ENCODE results near the gene ATXN7.

Gene ATXN7

GRCh38 chr3:63845215-63845614 is 18.5 kb upstream of the ATXN7 start:
- Histone ChIP-seq H3K27me3 (ENCODE audit: insufficient read depth, low read length) (no peaks in the 10 kb centered on the region), H3K9me3 (ENCODE audit: insufficient read depth, low read depth, low read length) (no peaks in the 10 kb centered on the region), H3K4me3 (ENCODE audit: low read length) (no peak overlapping the region), H3K4me1 (ENCODE audit: insufficient read depth, low read length) (peaks cover 19% of the 10 kb centered on the region; the same call in 1 of the 2 replicates), H3K36me3 (ENCODE audit: insufficient read depth, low read depth, low read length) (no peaks in the 10 kb centered on the region), H3K9ac (ENCODE audit: low read depth, low read length) (no peak overlapping the region), H3K27ac (ENCODE audit: low read length) (no peak overlapping the region)

GRCh38 chr3:63847718-63848450 is 15.8 kb upstream of the ATXN7 start:
- no peaks in the 10 kb centered on the region for H3K27me3 ChIP-seq (ENCODE audit: insufficient read depth, low read length)
- H3K4me3 ChIP-seq (ENCODE audit: low read length) = 0 out of 2 replicates have a peak overlapping the region, but pooled peaks have one; percentile 13
- H3K9me3 ChIP-seq (ENCODE audit: insufficient read depth, low read depth, low read length) = no peaks in the 10 kb centered on the region
- H3K9ac ChIP-seq (ENCODE audit: low read depth, low read length) = 0 out of 2 replicates have a peak overlapping the region, but pooled peaks have one; percentile 3
- H3K4me1 ChIP-seq (ENCODE audit: insufficient read depth, low read length) = peaks cover 19% of the 10 kb centered on the region; the same call in 1 of the 2 replicates
- H3K36me3 ChIP-seq (ENCODE audit: insufficient read depth, low read depth, low read length) = no peaks in the 10 kb centered on the region
- H3K27ac ChIP-seq (ENCODE audit: low read length) = no peak overlapping the region

- no peak overlapping the region for H3K4me3 ChIP-seq (ENCODE audit: low read length)
Observed at GRCh38 chr3:63849175-63849574, 14.5 kb upstream of the ATXN7 start.

GRCh38 chr3:63851287-63851686 is 12.4 kb upstream of the ATXN7 start:
- Histone ChIP-seq H3K27me3 (ENCODE audit: insufficient read depth, low read length) (no peaks in the 10 kb centered on the region), H3K9ac (ENCODE audit: low read depth, low read length) (no peak overlapping the region), H3K36me3 (ENCODE audit: insufficient read depth, low read depth, low read length) (no peaks in the 10 kb centered on the region)

More at GRCh38 chr3:63849175-63849574, 14.5 kb upstream of the ATXN7 start:
- H3K9ac ChIP-seq (ENCODE audit: low read depth, low read length) = no peak overlapping the region
- no peak overlapping the region for H3K27ac ChIP-seq (ENCODE audit: low read length)
- H3K4me1 ChIP-seq (ENCODE audit: insufficient read depth, low read length) = peaks cover 22% of the 10 kb centered on the region; the same call in 1 of the 2 replicates
- H3K27me3 ChIP-seq (ENCODE audit: insufficient read depth, low read length) = no peaks in the 10 kb centered on the region
- H3K9me3 ChIP-seq (ENCODE audit: insufficient read depth, low read depth, low read length) = no peaks in the 10 kb centered on the region
- no peaks in the 10 kb centered on the region for H3K36me3 ChIP-seq (ENCODE audit: insufficient read depth, low read depth, low read length)

GRCh38 chr3:63853106-63853505 is 10.6 kb upstream of the ATXN7 start:
- H3K27me3 ChIP-seq (ENCODE audit: insufficient read depth, low read length) = no peaks in the 10 kb centered on the region
- H3K9ac ChIP-seq (ENCODE audit: low read depth, low read length) = no peak overlapping the region
- H3K4me1 ChIP-seq (ENCODE audit: insufficient read depth, low read length) = peaks cover 39% of the 10 kb centered on the region

More at GRCh38 chr3:63851287-63851686, 12.4 kb upstream of the ATXN7 start:
- H3K27ac ChIP-seq (ENCODE audit: low read length) = no peak overlapping the region
- peaks cover 39% of the 10 kb centered on the region; the same call in 1 of the 2 replicates for H3K4me1 ChIP-seq (ENCODE audit: insufficient read depth, low read length)
- H3K4me3 ChIP-seq (ENCODE audit: low read length) = no peak overlapping the region
- no peaks in the 10 kb centered on the region for H3K9me3 ChIP-seq (ENCODE audit: insufficient read depth, low read depth, low read length)

GRCh38 chr3:63855333-63855940 is 8.2 kb upstream of the ATXN7 start:
- Histone ChIP-seq H3K9ac (ENCODE audit: low read depth, low read length) (no peak overlapping the region), H3K27ac (ENCODE audit: low read length) (no peak overlapping the region), H3K9me3 (ENCODE audit: insufficient read depth, low read depth, low read length) (no peaks in the 10 kb centered on the region)

More at GRCh38 chr3:63853106-63853505, 10.6 kb upstream of the ATXN7 start:
- Histone ChIP-seq H3K4me3 (ENCODE audit: low read length) (no peak overlapping the region), H3K9me3 (ENCODE audit: insufficient read depth, low read depth, low read length) (no peaks in the 10 kb centered on the region), H3K27ac (ENCODE audit: low read length) (no peak overlapping the region), H3K36me3 (ENCODE audit: insufficient read depth, low read depth, low read length) (no peaks in the 10 kb centered on the region)

GRCh38 chr3:63857311-63857710 is 6.4 kb upstream of the ATXN7 start:
- Histone ChIP-seq H3K9me3 (ENCODE audit: insufficient read depth, low read depth, low read length) (no peaks in the 10 kb centered on the region), H3K9ac (ENCODE audit: low read depth, low read length) (no peak overlapping the region), H3K36me3 (ENCODE audit: insufficient read depth, low read depth, low read length) (no peaks in the 10 kb centered on the region), H3K4me3 (ENCODE audit: low read length) (no peak overlapping the region), H3K27ac (ENCODE audit: low read length) (no peak overlapping the region), H3K4me1 (ENCODE audit: insufficient read depth, low read length) (peaks cover 57% of the 10 kb centered on the region), H3K27me3 (ENCODE audit: insufficient read depth, low read length) (no peaks in the 10 kb centered on the region)

More at GRCh38 chr3:63855333-63855940, 8.2 kb upstream of the ATXN7 start:
- H3K4me1 ChIP-seq (ENCODE audit: insufficient read depth, low read length) = peaks cover 45% of the 10 kb centered on the region
- H3K4me3 ChIP-seq (ENCODE audit: low read length) = peak overlapping the region; percentile 4; the same call in 1 of the 2 replicates
- no peaks in the 10 kb centered on the region for H3K36me3 ChIP-seq (ENCODE audit: insufficient read depth, low read depth, low read length)
- H3K27me3 ChIP-seq (ENCODE audit: insufficient read depth, low read length) = no peaks in the 10 kb centered on the region

- H3K27ac ChIP-seq (ENCODE audit: low read length) = no peak overlapping the region
- peaks cover 51% of the 10 kb centered on the region for H3K4me1 ChIP-seq (ENCODE audit: insufficient read depth, low read length)
- peak overlapping the region; percentile 31; the same call in 1 of the 2 replicates for H3K4me3 ChIP-seq (ENCODE audit: low read length)
- H3K9me3 ChIP-seq (ENCODE audit: insufficient read depth, low read depth, low read length) = no peaks in the 10 kb centered on the region
- no peak overlapping the region for H3K9ac ChIP-seq (ENCODE audit: low read depth, low read length)
- peaks cover 8% of the 10 kb centered on the region; the same call in 1 of the 2 replicates for H3K27me3 ChIP-seq (ENCODE audit: insufficient read depth, low read length)
- no peaks in the 10 kb centered on the region for H3K36me3 ChIP-seq (ENCODE audit: insufficient read depth, low read depth, low read length)
Observed at GRCh38 chr3:63860776-63861175, 2.9 kb upstream of the ATXN7 start.

GRCh38 chr3:63861306-63861705 is 2.4 kb upstream of the ATXN7 start:
- Histone ChIP-seq H3K36me3 (ENCODE audit: insufficient read depth, low read depth, low read length) (no peaks in the 10 kb centered on the region), H3K4me3 (ENCODE audit: low read length) (peak overlapping the region; percentile 31; the same call in 1 of the 2 replicates), H3K27me3 (ENCODE audit: insufficient read depth, low read length) (peaks cover 8% of the 10 kb centered on the region; the same call in 1 of the 2 replicates), H3K9me3 (ENCODE audit: insufficient read depth, low read depth, low read length) (no peaks in the 10 kb centered on the region), H3K4me1 (ENCODE audit: insufficient read depth, low read length) (peaks cover 45% of the 10 kb centered on the region), H3K9ac (ENCODE audit: low read depth, low read length) (no peak overlapping the region), H3K27ac (ENCODE audit: low read length) (no peak overlapping the region)

GRCh38 chr3:63862804-63863149 is 890 bp upstream of the ATXN7 start:
- Histone ChIP-seq H3K36me3 (ENCODE audit: insufficient read depth, low read depth, low read length) (no peaks in the 10 kb centered on the region; the same call in 1 of the 2 replicates), H3K9me3 (ENCODE audit: insufficient read depth, low read depth, low read length) (no peaks in the 10 kb centered on the region), H3K9ac (ENCODE audit: low read depth, low read length) (peak overlapping the region; percentile 93), H3K27me3 (ENCODE audit: insufficient read depth, low read length) (peaks cover 8% of the 10 kb centered on the region; the same call in 1 of the 2 replicates), H3K4me1 (ENCODE audit: insufficient read depth, low read length) (peaks cover 38% of the 10 kb centered on the region), H3K4me3 (ENCODE audit: low read length) (peak overlapping the region; percentile 95), H3K27ac (ENCODE audit: low read length) (peak overlapping the region; percentile 87)

GRCh38 chr3:63864008-63864964 is 619 bp downstream of the ATXN7 start:
- no peak overlapping the region for H3K27ac ChIP-seq (ENCODE audit: low read length)
- no peaks in the 10 kb centered on the region; the same call in 1 of the 2 replicates for H3K36me3 ChIP-seq (ENCODE audit: insufficient read depth, low read depth, low read length)
- peaks cover 26% of the 10 kb centered on the region for H3K4me1 ChIP-seq (ENCODE audit: insufficient read depth, low read length)
- H3K9ac ChIP-seq (ENCODE audit: low read depth, low read length) = peak overlapping the region; percentile 85; the same call in 1 of the 2 replicates
- H3K9me3 ChIP-seq (ENCODE audit: insufficient read depth, low read depth, low read length) = no peaks in the 10 kb centered on the region
- peak overlapping the region; percentile 94 for H3K4me3 ChIP-seq (ENCODE audit: low read length)
- peaks cover 8% of the 10 kb centered on the region; the same call in 1 of the 2 replicates for H3K27me3 ChIP-seq (ENCODE audit: insufficient read depth, low read length)

All from iPS-20b (cell line).